ENCODE results near the gene RASD2.
A peak's percentile ranks its signal among the peaks of the same experiment; 100 is the strongest.

RASD2 gene

GRCh38 chr22:35522225-35523149 is 18.1 kb upstream of the RASD2 start:
- H2AFZ ChIP-seq (ENCODE audit: low read depth, low read length) = no peak overlapping the region
- peaks cover 50% of the 10 kb centered on the region for H3K27me3 ChIP-seq (ENCODE audit: low read depth, low read length)
- no peaks in the 10 kb centered on the region for H4K20me1 ChIP-seq (ENCODE audit: insufficient read depth, low read length)
- H3K36me3 ChIP-seq (replicated peaks; ENCODE audit: low read depth, low read length) = no peaks in the 10 kb centered on the region
- no peak overlapping the region for H3K4me2 ChIP-seq (ENCODE audit: low read length)
- no peak overlapping the region for H3K4me3 ChIP-seq (ENCODE audit: low read length)
- no peak for TF ChIP-seq EZH2phosphoT487 (IDR thresholded peaks at IDR 0.05; ENCODE audit: low read depth)
- TF ChIP-seq, protein P1, sequence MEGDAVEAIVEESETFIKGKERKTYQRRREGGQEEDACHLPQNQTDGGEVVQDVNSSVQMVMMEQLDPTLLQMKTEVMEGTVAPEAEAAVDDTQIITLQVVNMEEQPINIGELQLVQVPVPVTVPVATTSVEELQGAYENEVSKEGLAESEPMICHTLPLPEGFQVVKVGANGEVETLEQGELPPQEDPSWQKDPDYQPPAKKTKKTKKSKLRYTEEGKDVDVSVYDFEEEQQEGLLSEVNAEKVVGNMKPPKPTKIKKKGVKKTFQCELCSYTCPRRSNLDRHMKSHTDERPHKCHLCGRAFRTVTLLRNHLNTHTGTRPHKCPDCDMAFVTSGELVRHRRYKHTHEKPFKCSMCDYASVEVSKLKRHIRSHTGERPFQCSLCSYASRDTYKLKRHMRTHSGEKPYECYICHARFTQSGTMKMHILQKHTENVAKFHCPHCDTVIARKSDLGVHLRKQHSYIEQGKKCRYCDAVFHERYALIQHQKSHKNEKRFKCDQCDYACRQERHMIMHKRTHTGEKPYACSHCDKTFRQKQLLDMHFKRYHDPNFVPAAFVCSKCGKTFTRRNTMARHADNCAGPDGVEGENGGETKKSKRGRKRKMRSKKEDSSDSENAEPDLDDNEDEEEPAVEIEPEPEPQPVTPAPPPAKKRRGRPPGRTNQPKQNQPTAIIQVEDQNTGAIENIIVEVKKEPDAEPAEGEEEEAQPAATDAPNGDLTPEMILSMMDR (IDR thresholded peaks at IDR 0.05; ENCODE audit: low read depth, low read length) = no peak
- no peaks in the 10 kb centered on the region for H3K9me3 ChIP-seq (ENCODE audit: insufficient read depth, low read length)
- no peak overlapping the region for H3K9ac ChIP-seq (ENCODE audit: low read length)
- no peak overlapping the region for H3K27ac ChIP-seq (ENCODE audit: low read length)
- H3K79me2 ChIP-seq (ENCODE audit: low read length) = no peaks in the 10 kb centered on the region
- H3K4me1 ChIP-seq (ENCODE audit: low read length) = peaks cover 9% of the 10 kb centered on the region

GRCh38 chr22:35523167-35523947 is 17.3 kb upstream of the RASD2 start:
- no peaks in the 10 kb centered on the region for H3K79me2 ChIP-seq (ENCODE audit: low read length)
- no peaks in the 10 kb centered on the region for H3K36me3 ChIP-seq (replicated peaks; ENCODE audit: low read depth, low read length)
- H3K4me2 ChIP-seq (ENCODE audit: low read length) = peak overlapping the region; percentile 42
- H3K27me3 ChIP-seq (ENCODE audit: low read depth, low read length) = peaks cover 43% of the 10 kb centered on the region
- H2AFZ ChIP-seq (ENCODE audit: low read depth, low read length) = no peak overlapping the region
- no peak overlapping the region for H3K27ac ChIP-seq (ENCODE audit: low read length)
- no peaks in the 10 kb centered on the region for H4K20me1 ChIP-seq (ENCODE audit: insufficient read depth, low read length)
- H3K4me3 ChIP-seq (ENCODE audit: low read length) = no peak overlapping the region
- H3K9ac ChIP-seq (ENCODE audit: low read length) = no peak overlapping the region
- no peaks in the 10 kb centered on the region for H3K9me3 ChIP-seq (ENCODE audit: insufficient read depth, low read length)
- TF ChIP-seq, protein P1 (IDR thresholded peaks at IDR 0.05; ENCODE audit: low read depth, low read length) = no peak
- no peak for TF ChIP-seq EZH2phosphoT487 (IDR thresholded peaks at IDR 0.05; ENCODE audit: low read depth)
- peaks cover 9% of the 10 kb centered on the region for H3K4me1 ChIP-seq (ENCODE audit: low read length)

GRCh38 chr22:35524966-35525686 is 15.5 kb upstream of the RASD2 start:
- Histone ChIP-seq H3K9me3 (ENCODE audit: insufficient read depth, low read length) (no peaks in the 10 kb centered on the region), H3K4me3 (ENCODE audit: low read length) (no peak overlapping the region), H3K4me1 (ENCODE audit: low read length) (peaks cover 9% of the 10 kb centered on the region), H3K9ac (ENCODE audit: low read length) (no peak overlapping the region), H2AFZ (ENCODE audit: low read depth, low read length) (no peak overlapping the region), H3K36me3 (replicated peaks; ENCODE audit: low read depth, low read length) (no peaks in the 10 kb centered on the region), H3K79me2 (ENCODE audit: low read length) (no peaks in the 10 kb centered on the region), H4K20me1 (ENCODE audit: insufficient read depth, low read length) (no peaks in the 10 kb centered on the region), H3K27me3 (ENCODE audit: low read depth, low read length) (peaks cover 38% of the 10 kb centered on the region), H3K27ac (ENCODE audit: low read length) (no peak overlapping the region), H3K4me2 (ENCODE audit: low read length) (no peak overlapping the region)
- TF ChIP-seq, protein P1 (IDR thresholded peaks at IDR 0.05; ENCODE audit: low read depth, low read length) = no peak
- TF ChIP-seq EZH2phosphoT487 (IDR thresholded peaks at IDR 0.05; ENCODE audit: low read depth) = no peak

Data from OCI-LY3 (cell line).